DND-41 (cell line): Measurements from ENCODE around the gene STAG1.

Experiments
- CTCF ChIP-seq: IDR thresholded peaks from 2 replicates; pipeline ENCODE4 v1.5.1; 2012; ENCODE audit warnings: borderline replicate concordance, low read length, moderate library complexity, mild to moderate bottlenecking; ENCODE audit not compliant: poor library complexity, severe bottlenecking; ENCODE audit errors: extremely low read depth
- EZH2 ChIP-seq: IDR thresholded peaks from 3 replicates; pipeline ENCODE4 v1.6.1; 2012; ENCODE audit warnings: borderline replicate concordance, low read depth, mild to moderate bottlenecking, moderate library complexity, low read length, inconsistent platforms; ENCODE audit not compliant: severe bottlenecking

- TF ChIP-seq CTCF: peak; percentile 33
- TF ChIP-seq EZH2: no peak
These were observed 205.5 kb downstream of the STAG1 start for GRCh38 chr3:136546720-136547119.
